Measurements from ENCODE around the gene SLMAP. TPM values are rescaled to one million over a fixed set of nuclear protein-coding genes. Genes with fewer than 3 reads are reported as not detected.

The SLMAP gene
- polyA plus RNA-seq, 2 of the 4 experiments (the other 2 are of a cell fraction), result 15.2 to 33.1 TPM

DNA sequence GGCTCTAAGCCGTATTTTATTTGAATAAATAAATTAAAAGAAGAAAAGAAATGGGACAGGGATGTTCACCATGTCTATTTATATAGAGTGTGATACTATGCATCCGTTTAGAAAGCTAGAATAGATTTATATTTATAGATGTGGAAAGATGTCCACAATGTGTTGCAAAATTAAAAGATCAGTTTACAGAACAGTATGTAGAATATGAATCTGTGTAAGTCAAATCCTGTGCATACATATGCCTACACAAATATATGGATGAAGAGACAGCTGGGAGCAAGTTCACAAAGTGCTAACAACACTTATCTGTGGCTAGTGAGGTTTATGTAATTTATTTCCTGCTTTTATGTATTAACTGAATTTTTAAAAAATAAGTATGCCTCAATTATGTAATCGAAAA lies 25.4 kb upstream of the SLMAP start:
- ATAC-seq (no peak), DNase-seq (ENCODE audit: low read depth in 1 of 2, low spot score in 1 of 2) (no peak), FAIRE-seq (no peak)
- Histone ChIP-seq H3K4me1 (no peaks in the 10 kb centered on the region), H3K4me2 (no peak overlapping the region), H3K27ac (no peak overlapping the region), H3K4me3 (no peak overlapping the region), H3K9me3 (no peaks in the 10 kb centered on the region)
- ChIA-PET POLR2A (no interaction called here), CTCF (no interaction called here)
- no peak for TF ChIP-seq NPAS2 (CRISPR knock-in tag; IDR thresholded peaks at IDR 0.05; ENCODE audit: borderline replicate concordance)
- TF ChIP-seq FOXS1 (CRISPR knock-in tag; IDR thresholded peaks at IDR 0.05), result no peak
- TF ChIP-seq ZC3H11A (IDR thresholded peaks at IDR 0.05), result no peak
- TF ChIP-seq, protein P1, sequence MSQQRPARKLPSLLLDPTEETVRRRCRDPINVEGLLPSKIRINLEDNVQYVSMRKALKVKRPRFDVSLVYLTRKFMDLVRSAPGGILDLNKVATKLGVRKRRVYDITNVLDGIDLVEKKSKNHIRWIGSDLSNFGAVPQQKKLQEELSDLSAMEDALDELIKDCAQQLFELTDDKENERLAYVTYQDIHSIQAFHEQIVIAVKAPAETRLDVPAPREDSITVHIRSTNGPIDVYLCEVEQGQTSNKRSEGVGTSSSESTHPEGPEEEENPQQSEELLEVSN (IDR thresholded peaks at IDR 0.05; ENCODE audit: borderline replicate concordance, low read depth), result no peak
- 44% methylated on average over 3 of the region's 3 CpGs for WGBS (ENCODE audit: missing lambda C conversion rate)

DNA sequence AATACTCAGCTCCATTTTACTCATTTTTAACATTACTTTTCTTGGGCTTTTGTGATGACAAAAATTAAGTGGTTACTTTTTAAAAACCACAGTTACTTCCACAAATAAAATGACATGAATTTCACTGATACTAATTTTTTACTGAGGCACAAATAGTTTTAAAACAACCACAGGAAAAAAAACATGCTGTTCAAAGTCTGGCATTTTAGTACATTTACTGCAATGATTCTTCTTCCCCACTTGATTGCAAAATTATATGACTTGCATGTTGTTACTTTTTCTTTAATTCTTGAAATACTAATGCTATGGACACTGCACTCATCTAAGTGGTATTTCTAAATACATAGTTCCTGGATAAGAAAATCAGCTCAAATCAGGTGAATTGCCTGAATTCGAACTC lies 24.8 kb upstream of the SLMAP start:
- Histone ChIP-seq H3K9me3 (no peaks in the 10 kb centered on the region), H3K4me3 (no peak overlapping the region), H3K27ac (no peak overlapping the region), H3K4me2 (no peak overlapping the region), H3K4me1 (no peaks in the 10 kb centered on the region)
- 85% methylated on average over 1 of the region's 1 CpG for WGBS (ENCODE audit: missing lambda C conversion rate)
- no peak for DNase-seq (ENCODE audit: low read depth in 1 of 2, low spot score in 1 of 2)
- no peak for FAIRE-seq
- ChIA-PET POLR2A (no interaction called here), CTCF (no interaction called here)
- no peak for TF ChIP-seq TFCP2L1 (CRISPR knock-in tag; IDR thresholded peaks at IDR 0.05)
- TF ChIP-seq FOSL2 (IDR thresholded peaks at IDR 0.05), result no peak
- no peak for TF ChIP-seq FOSL2 (CRISPR knock-in tag; IDR thresholded peaks at IDR 0.05)
- ATAC-seq, result no peak

DNA sequence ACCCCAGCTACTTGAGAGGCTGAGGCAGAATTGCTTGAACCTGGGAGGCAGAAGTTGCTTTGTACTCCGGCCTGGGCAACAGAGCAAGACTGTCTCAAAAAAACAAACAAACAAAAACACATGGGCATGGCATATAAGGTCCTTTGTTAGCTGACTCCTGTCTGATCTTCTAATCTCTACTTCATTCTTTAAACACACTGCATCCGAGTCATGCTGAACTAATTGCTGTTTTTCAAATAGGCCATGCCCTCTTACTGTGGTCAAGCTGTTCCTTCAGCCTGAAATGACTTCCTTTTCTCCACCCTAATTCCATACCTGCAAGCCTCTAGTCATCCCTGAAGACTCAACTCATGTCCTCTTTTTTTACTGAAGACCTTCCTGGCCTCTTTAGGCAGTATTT lies 22.3 kb upstream of the SLMAP start:
- FAIRE-seq, result no peak
- POLR2A ChIA-PET, result no interaction called here

DNA sequence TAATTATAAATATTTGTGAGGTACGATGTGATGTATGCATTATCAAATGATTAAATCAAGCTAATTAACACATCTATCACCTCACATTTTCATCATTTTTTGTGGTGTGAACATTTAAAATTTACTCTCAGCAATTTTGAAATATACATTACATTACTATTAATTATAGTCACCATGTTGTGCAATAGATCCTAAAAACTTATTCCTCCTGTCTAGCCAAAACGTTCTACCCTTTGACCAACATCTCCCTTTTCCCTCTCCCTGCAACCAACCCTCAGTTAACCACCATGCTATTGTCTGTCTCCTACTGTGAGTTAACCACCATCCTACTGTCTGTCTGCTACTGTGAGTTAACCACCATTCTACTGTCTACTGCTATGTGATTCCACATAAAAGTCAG lies 20.7 kb upstream of the SLMAP start:
- 49% methylated on average over 2 of the region's 2 CpGs for WGBS (ENCODE audit: missing lambda C conversion rate)
- Histone ChIP-seq H3K4me2 (no peak overlapping the region), H3K4me1 (no peaks in the 10 kb centered on the region), H3K4me3 (no peak overlapping the region), H3K27ac (no peak overlapping the region), H3K9me3 (no peaks in the 10 kb centered on the region)
- ChIA-PET POLR2A (no interaction called here), CTCF (no interaction called here)
- no peak for ATAC-seq
- no peak for FAIRE-seq
- DNase-seq (ENCODE audit: low read depth in 1 of 2, low spot score in 1 of 2), result no peak
- TF ChIP-seq HDAC2 (IDR thresholded peaks at IDR 0.05), result no peak
- TF ChIP-seq, protein P2, sequence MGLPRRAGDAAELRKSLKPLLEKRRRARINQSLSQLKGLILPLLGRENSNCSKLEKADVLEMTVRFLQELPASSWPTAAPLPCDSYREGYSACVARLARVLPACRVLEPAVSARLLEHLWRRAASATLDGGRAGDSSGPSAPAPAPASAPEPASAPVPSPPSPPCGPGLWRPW (IDR thresholded peaks at IDR 0.05), result no peak
- no peak for TF ChIP-seq RAD21 (conservative IDR thresholded peaks at IDR 0.05 in 1 of 2, IDR thresholded peaks at IDR 0.05 in 1 of 2)
- no peak for TF ChIP-seq HEYL (CRISPR knock-in tag; IDR thresholded peaks at IDR 0.05)
- no peak for TF ChIP-seq HOXA7 (CRISPR knock-in tag; IDR thresholded peaks at IDR 0.05)
- TF ChIP-seq JUNB (IDR thresholded peaks at IDR 0.05), result no peak
- no peak for TF ChIP-seq TFCP2L1 (CRISPR knock-in tag; IDR thresholded peaks at IDR 0.05)
- no peak for TF ChIP-seq RARB (CRISPR knock-in tag; IDR thresholded peaks at IDR 0.05)
- TF ChIP-seq ZNF302 (CRISPR knock-in tag; IDR thresholded peaks at IDR 0.05), result no peak
- TF ChIP-seq RCOR1 (IDR thresholded peaks at IDR 0.05; ENCODE audit: low read depth, low read length), result no peak
- TF ChIP-seq, protein P3, sequence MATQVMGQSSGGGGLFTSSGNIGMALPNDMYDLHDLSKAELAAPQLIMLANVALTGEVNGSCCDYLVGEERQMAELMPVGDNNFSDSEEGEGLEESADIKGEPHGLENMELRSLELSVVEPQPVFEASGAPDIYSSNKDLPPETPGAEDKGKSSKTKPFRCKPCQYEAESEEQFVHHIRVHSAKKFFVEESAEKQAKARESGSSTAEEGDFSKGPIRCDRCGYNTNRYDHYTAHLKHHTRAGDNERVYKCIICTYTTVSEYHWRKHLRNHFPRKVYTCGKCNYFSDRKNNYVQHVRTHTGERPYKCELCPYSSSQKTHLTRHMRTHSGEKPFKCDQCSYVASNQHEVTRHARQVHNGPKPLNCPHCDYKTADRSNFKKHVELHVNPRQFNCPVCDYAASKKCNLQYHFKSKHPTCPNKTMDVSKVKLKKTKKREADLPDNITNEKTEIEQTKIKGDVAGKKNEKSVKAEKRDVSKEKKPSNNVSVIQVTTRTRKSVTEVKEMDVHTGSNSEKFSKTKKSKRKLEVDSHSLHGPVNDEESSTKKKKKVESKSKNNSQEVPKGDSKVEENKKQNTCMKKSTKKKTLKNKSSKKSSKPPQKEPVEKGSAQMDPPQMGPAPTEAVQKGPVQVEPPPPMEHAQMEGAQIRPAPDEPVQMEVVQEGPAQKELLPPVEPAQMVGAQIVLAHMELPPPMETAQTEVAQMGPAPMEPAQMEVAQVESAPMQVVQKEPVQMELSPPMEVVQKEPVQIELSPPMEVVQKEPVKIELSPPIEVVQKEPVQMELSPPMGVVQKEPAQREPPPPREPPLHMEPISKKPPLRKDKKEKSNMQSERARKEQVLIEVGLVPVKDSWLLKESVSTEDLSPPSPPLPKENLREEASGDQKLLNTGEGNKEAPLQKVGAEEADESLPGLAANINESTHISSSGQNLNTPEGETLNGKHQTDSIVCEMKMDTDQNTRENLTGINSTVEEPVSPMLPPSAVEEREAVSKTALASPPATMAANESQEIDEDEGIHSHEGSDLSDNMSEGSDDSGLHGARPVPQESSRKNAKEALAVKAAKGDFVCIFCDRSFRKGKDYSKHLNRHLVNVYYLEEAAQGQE (IDR thresholded peaks at IDR 0.05), result no peak
- TF ChIP-seq, protein P4, sequence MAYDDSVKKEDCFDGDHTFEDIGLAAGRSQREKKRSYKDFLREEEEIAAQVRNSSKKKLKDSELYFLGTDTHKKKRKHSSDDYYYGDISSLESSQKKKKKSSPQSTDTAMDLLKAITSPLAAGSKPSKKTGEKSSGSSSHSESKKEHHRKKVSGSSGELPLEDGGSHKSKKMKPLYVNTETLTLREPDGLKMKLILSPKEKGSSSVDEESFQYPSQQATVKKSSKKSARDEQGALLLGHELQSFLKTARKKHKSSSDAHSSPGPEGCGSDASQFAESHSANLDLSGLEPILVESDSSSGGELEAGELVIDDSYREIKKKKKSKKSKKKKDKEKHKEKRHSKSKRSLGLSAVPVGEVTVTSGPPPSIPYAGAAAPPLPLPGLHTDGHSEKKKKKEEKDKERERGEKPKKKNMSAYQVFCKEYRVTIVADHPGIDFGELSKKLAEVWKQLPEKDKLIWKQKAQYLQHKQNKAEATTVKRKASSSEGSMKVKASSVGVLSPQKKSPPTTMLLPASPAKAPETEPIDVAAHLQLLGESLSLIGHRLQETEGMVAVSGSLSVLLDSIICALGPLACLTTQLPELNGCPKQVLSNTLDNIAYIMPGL (CRISPR knock-in tag; IDR thresholded peaks at IDR 0.05; ENCODE audit: borderline replicate concordance), result no peak
- no peak for TF ChIP-seq CBX2 (IDR thresholded peaks at IDR 0.05; ENCODE audit: borderline replicate concordance, low read depth)

More for the DNA sequence above, 22.3 kb upstream of the SLMAP start:
- H3K4me2 ChIP-seq, result no peak overlapping the region
- DNase-seq (ENCODE audit: low read depth in 1 of 2, low spot score in 1 of 2) (no peak), ATAC-seq (no peak)
- TF ChIP-seq ZSCAN20 (CRISPR knock-in tag; IDR thresholded peaks at IDR 0.05) (no peak), FOSL2 (IDR thresholded peaks at IDR 0.05) (no peak), FOSL2 (CRISPR knock-in tag; IDR thresholded peaks at IDR 0.05) (no peak), MAFK (IDR thresholded peaks at IDR 0.05; ENCODE audit: partially characterized antibody) (no peak), HOXB5 (CRISPR knock-in tag; IDR thresholded peaks at IDR 0.05) (no peak), PHF8 (IDR thresholded peaks at IDR 0.05; ENCODE audit: borderline replicate concordance, low read depth) (no peak), RFX5 (IDR thresholded peaks at IDR 0.05) (no peak), MYC (IDR thresholded peaks at IDR 0.05; ENCODE audit: borderline replicate concordance, low read length) (no peak), HEYL (CRISPR knock-in tag; IDR thresholded peaks at IDR 0.05) (no peak), CHD4 (IDR thresholded peaks at IDR 0.05; ENCODE audit: borderline replicate concordance) (no peak), CEBPB (IDR thresholded peaks at IDR 0.05) (no peak), GATA3 (IDR thresholded peaks at IDR 0.05; ENCODE audit: borderline replicate concordance) (no peak), ZC3H11A (IDR thresholded peaks at IDR 0.05) (no peak), SREBF2 (IDR thresholded peaks at IDR 0.05) (no peak)
- TF ChIP-seq, protein P5, sequence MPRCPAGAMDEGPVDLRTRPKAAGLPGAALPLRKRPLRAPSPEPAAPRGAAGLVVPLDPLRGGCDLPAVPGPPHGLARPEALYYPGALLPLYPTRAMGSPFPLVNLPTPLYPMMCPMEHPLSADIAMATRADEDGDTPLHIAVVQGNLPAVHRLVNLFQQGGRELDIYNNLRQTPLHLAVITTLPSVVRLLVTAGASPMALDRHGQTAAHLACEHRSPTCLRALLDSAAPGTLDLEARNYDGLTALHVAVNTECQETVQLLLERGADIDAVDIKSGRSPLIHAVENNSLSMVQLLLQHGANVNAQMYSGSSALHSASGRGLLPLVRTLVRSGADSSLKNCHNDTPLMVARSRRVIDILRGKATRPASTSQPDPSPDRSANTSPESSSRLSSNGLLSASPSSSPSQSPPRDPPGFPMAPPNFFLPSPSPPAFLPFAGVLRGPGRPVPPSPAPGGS (IDR thresholded peaks at IDR 0.05), result no peak
- 79% methylated on average over 2 of the region's 2 CpGs for WGBS (ENCODE audit: missing lambda C conversion rate)
- CTCF ChIA-PET, result no interaction called here
- no peak overlapping the region for H3K4me3 ChIP-seq
- no peaks in the 10 kb centered on the region for H3K4me1 ChIP-seq
- H3K9me3 ChIP-seq, result no peaks in the 10 kb centered on the region
- H3K27ac ChIP-seq, result no peak overlapping the region
